WTC11 (cell line): ENCODE results near the gene MLN. TPM values are rescaled to one million over a fixed set of nuclear protein-coding genes. Genes with fewer than 3 reads are reported as not detected.

ENCODE experiments used
- AR ChIP-seq: fragments of 250-450 bp; sonication (Bioruptor Pico); IDR thresholded peaks from 2 replicates; pipeline ENCODE4 v1.9.0; 2021; ENCODE audit warnings: mild to moderate bottlenecking
- E2F1 ChIP-seq: sonication (generic); formaldehyde crosslinking; IDR thresholded peaks from 2 replicates; pipeline ENCODE4 v1.8.0; 2022; ENCODE audit warnings: mild to moderate bottlenecking, missing genetic modification reagents
- ELF4 ChIP-seq: sonication (generic); formaldehyde crosslinking; IDR thresholded peaks from 2 replicates; pipeline ENCODE4 v1.8.1; 2022; ENCODE audit warnings: low read depth, mild to moderate bottlenecking, moderate library complexity, missing genetic modification reagents
- EMX1 ChIP-seq: fragments of 250-450 bp; sonication (Bioruptor Pico); IDR thresholded peaks from 2 replicates; pipeline ENCODE4 v1.8.0; 2021; ENCODE audit warnings: mild to moderate bottlenecking
- GABPB1 ChIP-seq: sonication (generic); formaldehyde crosslinking; IDR thresholded peaks from 2 replicates; pipeline ENCODE4 v1.8.1; 2023; ENCODE audit warnings: mild to moderate bottlenecking, missing genetic modification reagents
- NR1H2 ChIP-seq: sonication (generic); formaldehyde crosslinking; IDR thresholded peaks from 2 replicates; pipeline ENCODE4 v1.9.0; 2021; ENCODE audit warnings: mild to moderate bottlenecking, moderate library complexity, missing genetic modification reagents
- NR2C2 ChIP-seq: sonication (generic); formaldehyde crosslinking; IDR thresholded peaks from 2 replicates; pipeline ENCODE4 v1.8.0; 2022; ENCODE audit warnings: mild to moderate bottlenecking, missing genetic modification reagents
- NR3C1 ChIP-seq: sonication (generic); formaldehyde crosslinking; conservative IDR thresholded peaks from 2 replicates; pipeline ENCODE4 v1.8.1; 2023; ENCODE audit warnings: low read depth, mild to moderate bottlenecking, missing genetic modification reagents
- RORB ChIP-seq: fragments of 250-450 bp; sonication (Bioruptor Pico); IDR thresholded peaks from 2 replicates; pipeline ENCODE4 v1.9.0; 2021; ENCODE audit warnings: mild to moderate bottlenecking
- SOX15 ChIP-seq: fragments of 250-450 bp; sonication (Bioruptor Pico); IDR thresholded peaks from 2 replicates; pipeline ENCODE4 v1.9.0; 2021; ENCODE audit warnings: mild to moderate bottlenecking
- USF2 ChIP-seq: sonication (generic); formaldehyde crosslinking; IDR thresholded peaks from 2 replicates; pipeline ENCODE4 v1.8.1; 2023; ENCODE audit warnings: mild to moderate bottlenecking, missing genetic modification reagents, moderate library complexity
- ZBTB21 ChIP-seq: sonication (generic); formaldehyde crosslinking; IDR thresholded peaks from 2 replicates; pipeline ENCODE4 v1.8.1; 2023; ENCODE audit warnings: mild to moderate bottlenecking, missing genetic modification reagents, borderline replicate concordance
- ZNF219 ChIP-seq: sonication (generic); formaldehyde crosslinking; IDR thresholded peaks from 2 replicates; pipeline ENCODE4 v1.8.0; 2023; ENCODE audit warnings: missing genetic modification reagents, mild to moderate bottlenecking, borderline replicate concordance
- ZNF396 ChIP-seq: fragments of 250-450 bp; sonication (Bioruptor Pico); IDR thresholded peaks from 2 replicates; pipeline ENCODE4 v1.8.0; 2021; ENCODE audit warnings: mild to moderate bottlenecking, moderate library complexity, borderline replicate concordance
- ZNF532 ChIP-seq: fragments of 250-450 bp; sonication (Bioruptor Pico); IDR thresholded peaks from 2 replicates; pipeline ENCODE4 v1.9.0; 2021; ENCODE audit warnings: mild to moderate bottlenecking, borderline replicate concordance
- ZSCAN18 ChIP-seq: fragments of 250-450 bp; sonication (Bioruptor Pico); IDR thresholded peaks from 2 replicates; pipeline ENCODE4 v2.1.2; 2022; ENCODE audit warnings: mild to moderate bottlenecking, moderate library complexity
- total RNA-seq: library from RNA; stranded (reverse); gene quantifications from 3 replicates; pipeline ENCODE4 v1.2.3, GENCODE V29; 2021
- TF ChIP-seq, protein P1 (sequence below): sonication (generic); formaldehyde crosslinking; IDR thresholded peaks from 2 replicates; pipeline ENCODE4 v1.8.0; 2022; ENCODE audit warnings: mild to moderate bottlenecking, missing genetic modification reagents
- TF ChIP-seq, protein P2 (sequence below): sonication (generic); formaldehyde crosslinking; IDR thresholded peaks from 2 replicates; pipeline ENCODE4 v1.8.0; 2023; ENCODE audit warnings: missing genetic modification reagents, mild to moderate bottlenecking, borderline replicate concordance
- TF ChIP-seq, protein P3 (sequence below): sonication (generic); formaldehyde crosslinking; IDR thresholded peaks from 2 replicates; pipeline ENCODE4 v1.8.1; 2022; ENCODE audit warnings: mild to moderate bottlenecking, moderate library complexity, missing genetic modification reagents
- TF ChIP-seq, protein P4 (sequence below): sonication (generic); formaldehyde crosslinking; IDR thresholded peaks from 2 replicates; pipeline ENCODE4 v1.8.0; 2023; ENCODE audit warnings: missing genetic modification reagents

The MLN gene
- total RNA-seq, 1 experiment from 2014 or later: not detected

GRCh38 chr6:33788694-33789549, 14.9 kb downstream of the MLN start, which contains the start of gene LEMD2 (continued):
- TF ChIP-seq ZNF396 (CRISPR knock-in tag) (peak; percentile 92; the same call in 1 of the 2 replicates), NR1H2 (CRISPR knock-in tag) (no peak), ZNF532 (CRISPR knock-in tag) (no peak), GABPB1 (CRISPR knock-in tag) (peak; percentile 71), USF2 (no peak), AR (CRISPR knock-in tag) (no peak), EMX1 (peak; percentile 80; the same call in 1 of the 2 replicates), ZBTB21 (CRISPR knock-in tag) (no peak; the same call in 1 of the 2 replicates), ZSCAN18 (CRISPR knock-in tag) (no peak), NR3C1 (no peak), E2F1 (CRISPR knock-in tag) (no peak), RORB (CRISPR knock-in tag) (no peak), ELF4 (CRISPR knock-in tag) (0 out of 2 replicates have a peak, but pooled peaks have one; percentile 40), SOX15 (no peak), NR2C2 (CRISPR knock-in tag) (no peak), ZNF219 (CRISPR knock-in tag) (peak; percentile 82; the same call in 1 of the 2 replicates)
- TF ChIP-seq, protein P1, sequence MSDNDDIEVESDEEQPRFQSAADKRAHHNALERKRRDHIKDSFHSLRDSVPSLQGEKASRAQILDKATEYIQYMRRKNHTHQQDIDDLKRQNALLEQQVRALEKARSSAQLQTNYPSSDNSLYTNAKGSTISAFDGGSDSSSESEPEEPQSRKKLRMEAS (CRISPR knock-in tag): peak; percentile 33; the same call in 1 of the 2 replicates
- TF ChIP-seq, protein P2, sequence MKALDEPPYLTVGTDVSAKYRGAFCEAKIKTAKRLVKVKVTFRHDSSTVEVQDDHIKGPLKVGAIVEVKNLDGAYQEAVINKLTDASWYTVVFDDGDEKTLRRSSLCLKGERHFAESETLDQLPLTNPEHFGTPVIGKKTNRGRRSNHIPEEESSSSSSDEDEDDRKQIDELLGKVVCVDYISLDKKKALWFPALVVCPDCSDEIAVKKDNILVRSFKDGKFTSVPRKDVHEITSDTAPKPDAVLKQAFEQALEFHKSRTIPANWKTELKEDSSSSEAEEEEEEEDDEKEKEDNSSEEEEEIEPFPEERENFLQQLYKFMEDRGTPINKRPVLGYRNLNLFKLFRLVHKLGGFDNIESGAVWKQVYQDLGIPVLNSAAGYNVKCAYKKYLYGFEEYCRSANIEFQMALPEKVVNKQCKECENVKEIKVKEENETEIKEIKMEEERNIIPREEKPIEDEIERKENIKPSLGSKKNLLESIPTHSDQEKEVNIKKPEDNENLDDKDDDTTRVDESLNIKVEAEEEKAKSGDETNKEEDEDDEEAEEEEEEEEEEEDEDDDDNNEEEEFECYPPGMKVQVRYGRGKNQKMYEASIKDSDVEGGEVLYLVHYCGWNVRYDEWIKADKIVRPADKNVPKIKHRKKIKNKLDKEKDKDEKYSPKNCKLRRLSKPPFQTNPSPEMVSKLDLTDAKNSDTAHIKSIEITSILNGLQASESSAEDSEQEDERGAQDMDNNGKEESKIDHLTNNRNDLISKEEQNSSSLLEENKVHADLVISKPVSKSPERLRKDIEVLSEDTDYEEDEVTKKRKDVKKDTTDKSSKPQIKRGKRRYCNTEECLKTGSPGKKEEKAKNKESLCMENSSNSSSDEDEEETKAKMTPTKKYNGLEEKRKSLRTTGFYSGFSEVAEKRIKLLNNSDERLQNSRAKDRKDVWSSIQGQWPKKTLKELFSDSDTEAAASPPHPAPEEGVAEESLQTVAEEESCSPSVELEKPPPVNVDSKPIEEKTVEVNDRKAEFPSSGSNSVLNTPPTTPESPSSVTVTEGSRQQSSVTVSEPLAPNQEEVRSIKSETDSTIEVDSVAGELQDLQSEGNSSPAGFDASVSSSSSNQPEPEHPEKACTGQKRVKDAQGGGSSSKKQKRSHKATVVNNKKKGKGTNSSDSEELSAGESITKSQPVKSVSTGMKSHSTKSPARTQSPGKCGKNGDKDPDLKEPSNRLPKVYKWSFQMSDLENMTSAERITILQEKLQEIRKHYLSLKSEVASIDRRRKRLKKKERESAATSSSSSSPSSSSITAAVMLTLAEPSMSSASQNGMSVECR (CRISPR knock-in tag): 0 out of 2 replicates have a peak, but pooled peaks have one; percentile 64
- TF ChIP-seq, protein P3, sequence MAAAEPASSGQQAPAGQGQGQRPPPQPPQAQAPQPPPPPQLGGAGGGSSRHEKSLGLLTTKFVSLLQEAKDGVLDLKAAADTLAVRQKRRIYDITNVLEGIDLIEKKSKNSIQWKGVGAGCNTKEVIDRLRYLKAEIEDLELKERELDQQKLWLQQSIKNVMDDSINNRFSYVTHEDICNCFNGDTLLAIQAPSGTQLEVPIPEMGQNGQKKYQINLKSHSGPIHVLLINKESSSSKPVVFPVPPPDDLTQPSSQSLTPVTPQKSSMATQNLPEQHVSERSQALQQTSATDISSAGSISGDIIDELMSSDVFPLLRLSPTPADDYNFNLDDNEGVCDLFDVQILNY (CRISPR knock-in tag): peak; percentile 81; the same call in 1 of the 2 replicates
- TF ChIP-seq, protein P4, sequence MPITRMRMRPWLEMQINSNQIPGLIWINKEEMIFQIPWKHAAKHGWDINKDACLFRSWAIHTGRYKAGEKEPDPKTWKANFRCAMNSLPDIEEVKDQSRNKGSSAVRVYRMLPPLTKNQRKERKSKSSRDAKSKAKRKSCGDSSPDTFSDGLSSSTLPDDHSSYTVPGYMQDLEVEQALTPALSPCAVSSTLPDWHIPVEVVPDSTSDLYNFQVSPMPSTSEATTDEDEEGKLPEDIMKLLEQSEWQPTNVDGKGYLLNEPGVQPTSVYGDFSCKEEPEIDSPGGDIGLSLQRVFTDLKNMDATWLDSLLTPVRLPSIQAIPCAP (CRISPR knock-in tag): no peak
